ENCODE measurements around the gene NFATC2IP.
"Not testable (repeated sequence)": the region's sequence is repeated elsewhere in the genome, so short reads cannot be mapped to it uniquely, and the experiment has no call there.

NFATC2IP gene

GRCh38 chr16:29004496-29005139 is 53.9 kb downstream of the NFATC2IP start:
- not testable (repeated sequence) for DNase-seq

DNA sequence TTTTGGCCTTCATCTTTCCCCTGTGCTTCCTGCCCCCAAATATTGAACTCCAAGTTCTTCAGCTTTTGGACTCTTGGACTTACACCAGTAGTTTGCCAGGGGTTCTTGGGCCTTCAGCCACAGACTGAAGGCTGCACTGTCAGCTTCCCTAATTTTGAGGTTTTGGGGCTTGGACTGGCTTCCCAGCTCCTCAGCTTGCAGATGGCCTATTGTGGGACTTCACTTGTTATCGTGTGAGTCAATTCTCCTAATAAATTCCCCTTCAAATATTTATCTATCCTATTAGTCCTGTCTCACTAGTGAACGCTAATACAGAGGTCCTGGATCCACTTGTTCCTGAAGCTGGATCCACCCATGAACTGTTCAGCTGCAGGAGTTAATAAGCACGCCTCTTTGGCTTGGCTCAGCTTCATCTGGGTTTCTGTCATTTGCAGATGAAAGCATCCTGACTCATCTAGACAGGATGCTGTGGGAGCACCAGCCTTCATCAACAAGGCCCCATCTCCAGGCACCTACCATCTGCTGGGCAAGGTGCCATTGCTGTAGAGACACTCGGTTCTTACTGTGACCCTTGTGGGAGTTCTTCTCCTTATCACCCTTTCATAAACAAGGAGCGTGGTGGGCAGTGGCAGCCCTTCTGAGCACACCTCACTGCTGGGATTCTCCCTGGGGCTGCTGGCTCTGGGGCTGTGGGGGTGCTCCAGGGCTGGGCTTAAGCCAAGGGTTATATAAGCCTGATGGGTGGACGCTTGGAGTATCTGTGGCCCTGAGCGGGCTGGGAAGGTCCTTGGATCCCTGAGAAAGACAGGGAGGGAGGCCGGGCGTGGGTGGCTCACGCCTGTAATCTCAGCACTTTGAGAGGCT is 57.2 kb downstream of the NFATC2IP start:
- DNase-seq: peak; percentile 76

- DNase-seq: peak; percentile 38
Measured at GRCh38 chr16:29009050-29009837, 58.5 kb downstream of the NFATC2IP start.

- no peak for DNase-seq
Measured at GRCh38 chr16:29009838-29010166, 59.1 kb downstream of the NFATC2IP start.

DNA sequence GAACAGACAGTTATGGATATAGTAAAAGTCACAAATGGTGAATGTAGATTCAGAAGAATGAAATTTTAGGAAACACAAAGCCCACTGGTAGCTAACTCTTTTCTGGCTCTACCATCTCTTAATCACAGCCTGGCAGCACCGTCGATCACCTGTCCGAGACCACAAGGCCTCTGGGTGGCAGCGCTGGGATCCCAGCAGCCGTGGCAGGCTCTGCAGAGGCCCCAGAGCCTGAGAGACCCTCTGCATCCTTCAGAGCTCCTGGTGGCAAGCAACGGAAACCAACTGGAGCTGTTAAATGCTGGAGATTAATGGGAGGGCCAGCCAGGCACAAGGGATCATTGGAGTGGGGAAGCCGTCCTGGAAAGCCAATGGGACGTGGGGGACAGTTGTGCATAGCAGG is 60.4 kb downstream of the NFATC2IP start:
- DNase-seq: no peak

DNA sequence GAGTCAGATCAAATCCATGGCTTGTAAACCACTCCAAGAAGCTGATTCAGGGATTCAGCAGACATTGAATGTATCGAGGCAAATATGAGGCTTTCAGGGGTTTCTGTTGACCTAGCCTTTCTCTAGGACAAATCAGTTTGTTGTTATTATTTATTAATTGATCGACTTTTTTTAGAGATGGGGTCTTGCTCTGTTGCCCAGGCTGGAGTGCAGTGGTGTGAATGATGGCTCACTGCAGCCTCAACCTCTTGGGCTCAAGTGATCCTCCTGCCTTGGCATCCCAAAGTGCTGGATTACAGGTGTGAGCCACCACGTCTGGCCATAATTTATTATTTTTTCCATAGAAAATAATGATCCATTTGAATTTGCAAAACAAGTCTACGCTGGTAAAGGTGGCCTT is 61.1 kb downstream of the NFATC2IP start:
- no peak for DNase-seq

DNA sequence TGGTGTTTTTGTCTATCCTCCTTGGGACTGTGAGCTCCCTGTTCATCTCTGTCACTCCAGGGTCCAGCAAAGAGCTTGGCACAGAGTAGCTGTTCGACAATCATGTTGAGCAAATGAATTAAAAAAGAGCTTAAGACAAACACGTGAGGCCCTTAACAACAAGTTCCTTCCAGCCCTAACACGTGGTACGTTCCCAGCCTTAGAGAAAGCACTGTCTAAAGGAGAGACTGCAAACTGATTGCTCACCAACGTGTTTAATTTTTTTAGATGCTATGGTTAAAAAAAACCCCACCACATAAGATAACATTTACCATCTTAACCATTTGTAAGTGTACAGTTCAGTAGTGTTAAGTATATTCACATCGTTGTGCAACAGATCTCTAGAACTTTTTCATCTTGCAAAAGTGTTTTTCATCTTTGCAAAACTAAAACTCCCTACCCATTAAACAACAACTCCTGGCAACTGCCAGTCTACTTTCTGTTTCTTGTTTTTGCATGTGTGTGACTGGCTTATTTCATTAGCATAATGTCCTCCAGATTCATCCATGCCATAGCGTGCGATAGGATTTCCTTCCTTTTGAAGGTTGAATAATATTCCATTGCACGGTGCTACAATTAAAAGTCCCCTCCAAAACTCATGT is 62.3 kb downstream of the NFATC2IP start:
- DNase-seq: no peak

DNA sequence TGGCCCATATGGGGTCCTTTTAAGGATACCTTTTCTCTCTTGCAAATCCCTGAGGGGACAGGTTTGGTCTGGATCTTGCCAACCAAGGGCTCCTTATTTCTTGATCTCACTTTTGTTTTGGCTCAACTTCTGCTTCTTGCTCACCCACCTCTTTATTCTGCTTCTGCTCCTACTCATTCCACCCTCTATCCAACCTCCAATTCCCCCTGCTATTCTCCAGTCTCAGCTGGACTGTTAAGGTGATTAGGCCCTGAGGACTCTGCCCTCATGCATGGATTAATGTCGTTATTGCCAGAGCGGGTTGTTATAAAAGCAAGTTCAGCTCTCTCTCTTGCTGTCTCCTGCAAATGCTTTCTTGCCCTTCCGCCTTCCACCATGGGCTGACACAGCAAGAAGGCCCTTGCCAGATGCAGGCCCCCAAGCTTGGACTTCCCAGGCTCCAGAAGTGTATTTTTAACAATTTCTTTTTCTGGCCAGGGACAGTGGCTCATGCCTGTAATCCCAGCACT is 63.9 kb downstream of the NFATC2IP start:
- DNase-seq: no peak
